ENCODE data around the gene TOR1A. TPM values are rescaled to one million over a fixed set of nuclear protein-coding genes. Genes with fewer than 3 reads are reported as not detected.

TOR1A gene
- total RNA-seq, 1 experiment from 2014 or later, result 24.4 TPM

DNA sequence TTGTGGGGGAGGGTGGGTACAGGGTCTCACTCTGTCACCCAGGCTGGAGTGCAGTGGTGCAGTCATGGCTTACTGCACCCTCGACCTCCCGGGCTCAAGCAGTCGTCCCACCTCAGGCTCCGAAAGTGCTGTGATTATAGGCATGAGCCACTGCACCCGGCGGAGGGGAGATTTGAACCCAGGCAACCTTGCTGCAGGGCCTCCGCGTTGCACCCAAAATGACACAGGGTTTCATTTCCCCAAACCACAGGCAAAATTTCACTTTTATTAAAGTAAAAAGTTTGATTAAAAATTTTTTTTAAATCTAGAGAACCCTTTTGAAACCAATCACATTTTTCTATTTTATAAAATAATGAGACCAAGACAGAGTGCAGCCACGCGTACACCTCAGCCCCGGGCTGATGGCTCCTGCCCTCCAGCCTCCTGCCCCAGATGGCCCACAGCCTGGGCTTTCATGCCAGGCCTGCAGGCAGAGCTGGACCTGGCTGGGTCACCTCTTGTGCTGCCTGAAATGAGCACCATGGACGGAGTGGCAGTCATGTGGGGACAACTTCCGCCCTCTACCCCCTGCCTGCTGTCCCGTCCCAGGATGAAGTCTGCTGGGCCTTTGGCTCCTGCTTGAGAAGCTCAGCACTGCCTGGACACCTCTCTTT lies 41.9 kb upstream of the TOR1A start:
- CTCF ChIA-PET, result no interaction called here
- DNase-seq (ENCODE audit: low read depth, low spot score) (no peak), ATAC-seq (no peak)
- Histone ChIP-seq H3K9ac (ENCODE audit: low read length) (no peak overlapping the region), H3K4me3 (replicated peaks in 1 of 2; ENCODE audit: low read depth in 1 of 2, low read length in 2 of 2) (no peak overlapping the region), H3K79me2 (ENCODE audit: insufficient read depth, low read length) (no peaks in the 10 kb centered on the region), H3K9me3 (ENCODE audit: control insufficient read depth in 1 of 2, insufficient read depth in 1 of 2, low read depth in 1 of 2, low read length in 2 of 2) (no peaks in the 10 kb centered on the region), H3K27ac (ENCODE audit: low read depth, low read length) (no peak overlapping the region), H3K4me1 (ENCODE audit: control insufficient read depth in 1 of 2, insufficient read depth in 2 of 2, low read length in 2 of 2) (no peaks in the 10 kb centered on the region), H3K27me3 (ENCODE audit: insufficient read depth, low read length) (no peaks in the 10 kb centered on the region), H3K36me3 (ENCODE audit: control insufficient read depth in 1 of 2, insufficient read depth in 2 of 2, low read length in 2 of 2) (no peaks in the 10 kb centered on the region), H3K9me2 (ENCODE audit: insufficient read depth) (no peaks in the 10 kb centered on the region), H4K20me1 (ENCODE audit: insufficient read depth) (no peaks in the 10 kb centered on the region), H2AFZ (ENCODE audit: low read depth, low read length, poor library complexity, severe bottlenecking) (no peak overlapping the region), H3K4me2 (ENCODE audit: low read length) (no peak overlapping the region)
- POLR2A ChIA-PET, result no interaction called here
- no TSS peak for BruUV-seq (replicated peaks)
- RAD21 ChIA-PET (ENCODE audit: low non-redundant PET in 1 of 2, low total read pairs in 2 of 2, uncharacterized antibody in 2 of 2, unreplicated experiment in 2 of 2), result no interaction called here
- intact Hi-C loops (cut with micrococcal nuclease), result no loop called here
- no peak for TF ChIP-seq SP1 (IDR thresholded peaks at IDR 0.05; ENCODE audit: low read depth)
- no peak for TF ChIP-seq POLR2A (IDR thresholded peaks at IDR 0.05; ENCODE audit: borderline replicate concordance, extremely low read depth, insufficient read depth, insufficient read length)
- TF ChIP-seq EGR1 (IDR thresholded peaks at IDR 0.05; ENCODE audit: low read depth), result no peak

DNA sequence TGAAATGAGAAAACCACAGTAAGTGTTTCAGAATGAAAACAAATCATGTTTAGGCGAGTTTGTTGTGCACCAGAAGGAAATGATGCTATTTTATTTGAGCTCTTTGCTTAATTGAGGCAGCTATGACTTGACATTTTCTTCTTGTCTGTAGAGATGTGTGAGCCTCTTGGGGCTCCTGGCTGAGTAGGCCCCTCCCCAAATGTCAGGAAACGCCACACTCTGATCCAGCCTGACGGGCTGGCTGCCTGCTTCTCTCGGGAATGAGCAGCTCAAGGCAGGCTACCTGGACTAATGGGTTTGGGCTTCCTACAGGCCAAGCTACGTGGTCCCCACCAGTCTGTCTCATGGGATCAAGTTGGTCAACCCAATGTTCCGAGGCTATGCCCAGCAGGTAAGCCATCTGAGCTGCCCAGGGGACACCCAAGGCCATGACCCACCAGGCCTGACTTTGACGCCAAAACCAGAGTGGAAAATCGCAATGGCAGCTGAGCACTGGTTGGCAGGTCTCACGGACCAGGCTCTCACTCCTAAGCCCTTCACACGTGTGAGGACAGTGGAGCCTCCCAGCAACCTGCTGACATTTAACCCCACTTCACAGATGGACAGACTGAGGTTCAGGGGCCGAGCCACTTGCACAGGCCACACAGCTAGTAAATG lies 41.2 kb upstream of the TOR1A start:
- Histone ChIP-seq H3K9me2 (ENCODE audit: insufficient read depth) (no peaks in the 10 kb centered on the region), H3K4me1 (ENCODE audit: control insufficient read depth in 1 of 2, insufficient read depth in 2 of 2, low read length in 2 of 2) (no peaks in the 10 kb centered on the region), H2AFZ (ENCODE audit: low read depth, low read length, poor library complexity, severe bottlenecking) (no peak overlapping the region), H3K27ac (ENCODE audit: low read depth, low read length) (no peak overlapping the region), H3K4me3 (replicated peaks in 1 of 2; ENCODE audit: low read depth in 1 of 2, low read length in 2 of 2) (no peak overlapping the region), H3K36me3 (ENCODE audit: control insufficient read depth in 1 of 2, insufficient read depth in 2 of 2, low read length in 2 of 2) (no peaks in the 10 kb centered on the region), H3K79me2 (ENCODE audit: insufficient read depth, low read length) (no peaks in the 10 kb centered on the region), H3K9me3 (ENCODE audit: control insufficient read depth in 1 of 2, insufficient read depth in 1 of 2, low read depth in 1 of 2, low read length in 2 of 2) (no peaks in the 10 kb centered on the region), H3K4me2 (ENCODE audit: low read length) (no peak overlapping the region), H3K9ac (ENCODE audit: low read length) (no peak overlapping the region), H4K20me1 (ENCODE audit: insufficient read depth) (no peaks in the 10 kb centered on the region), H3K27me3 (ENCODE audit: insufficient read depth, low read length) (no peaks in the 10 kb centered on the region)
- POLR2A ChIA-PET, result no interaction called here
- CTCF ChIA-PET, result no interaction called here
- intact Hi-C loops (cut with micrococcal nuclease), result no loop called here
- DNase-seq (ENCODE audit: low read depth, low spot score) (no peak), ATAC-seq (no peak)
- RAD21 ChIA-PET (ENCODE audit: low non-redundant PET in 1 of 2, low total read pairs in 2 of 2, uncharacterized antibody in 2 of 2, unreplicated experiment in 2 of 2), result no interaction called here
- no peak for TF ChIP-seq EZH2 (IDR thresholded peaks at IDR 0.05)
- TF ChIP-seq, protein P1, sequence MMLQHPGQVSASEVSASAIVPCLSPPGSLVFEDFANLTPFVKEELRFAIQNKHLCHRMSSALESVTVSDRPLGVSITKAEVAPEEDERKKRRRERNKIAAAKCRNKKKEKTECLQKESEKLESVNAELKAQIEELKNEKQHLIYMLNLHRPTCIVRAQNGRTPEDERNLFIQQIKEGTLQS (IDR thresholded peaks at IDR 0.05), result no peak
- no peak for TF ChIP-seq POLR2A (IDR thresholded peaks at IDR 0.05; ENCODE audit: borderline replicate concordance, extremely low read depth, insufficient read depth, insufficient read length)
- BruUV-seq (replicated peaks), result no TSS peak
